ENCODE data around the gene HM13.

The HM13 gene

GRCh38 chr20:31617432-31618104, 103.3 kb downstream of the HM13 start:
- Histone ChIP-seq H2BK12ac (ENCODE audit: low read length in 2 of 2) (no peak overlapping the region), H2AFZ (ENCODE audit: low read depth, low read length) (no peak overlapping the region), H3K14ac (ENCODE audit: low read length in 2 of 2) (no peak overlapping the region), H3K9me3 (ENCODE audit: control insufficient read depth, low read length) (no peaks in the 10 kb centered on the region), H2BK15ac (ENCODE audit: low read depth, poor library complexity, severe bottlenecking) (no peak overlapping the region), H3K23ac (ENCODE audit: low read length in 2 of 2) (no peak overlapping the region), H3K4ac (ENCODE audit: low read depth in 1 of 2, low read length in 2 of 2) (no peak overlapping the region), H3K27me3 (ENCODE audit: control insufficient read depth in 1 of 2, insufficient read depth in 1 of 2, low read length in 2 of 2) (no peaks in the 10 kb centered on the region), H3K4me2 (ENCODE audit: low read length, poor library complexity, severe bottlenecking) (no peak overlapping the region), H3K4me3 (ENCODE audit: insufficient read depth in 1 of 2, low read depth in 1 of 2, low read length in 2 of 2) (no peak overlapping the region), H3K9ac (ENCODE audit: low read length) (no peak overlapping the region), H2AK5ac (ENCODE audit: low read length, severe bottlenecking) (peak overlapping the region; percentile 27), H2BK5ac (ENCODE audit: low read depth, low read length, poor library complexity, severe bottlenecking) (no peak overlapping the region), H3K27ac (ENCODE audit: low read length, poor library complexity, severe bottlenecking) (no peak overlapping the region), H4K8ac (ENCODE audit: low read length) (no peak overlapping the region), H3K4me1 (ENCODE audit: control insufficient read depth, insufficient read depth, low read depth, low read length) (peaks cover under 1% of the 10 kb centered on the region), H3K18ac (ENCODE audit: low read depth in 1 of 2, low read length in 2 of 2) (no peak overlapping the region), H2BK120ac (ENCODE audit: low read depth, low read length) (no peak overlapping the region), H4K91ac (ENCODE audit: low read length) (no peak overlapping the region), H3K36me3 (ENCODE audit: control insufficient read depth in 1 of 2, insufficient read depth in 2 of 2, low read depth in 1 of 2, low read length in 2 of 2) (no peaks in the 10 kb centered on the region), H3K79me1 (replicated peaks; ENCODE audit: low read length, poor library complexity, severe bottlenecking) (no peaks in the 10 kb centered on the region)
- no peak for DNase-seq
- 82% methylated on average over 5 of the region's 6 CpGs for WGBS

Small RNA genes within 50 kb of the gene (small RNA-seq; reads per million reads assigned to genes)
- gene MIR3193 (ENCODE audit: low read depth) = 2.9 reads per million, percentile 12 among the genes with 10 or more reads in this experiment

Data from mesenchymal stem cell (in vitro differentiated cells and primary cell).